K562 (cell line): Measurements from ENCODE around the gene TSSK6. TPM values are rescaled to one million over a fixed set of nuclear protein-coding genes. Genes with fewer than 3 reads are reported as not detected.

ENCODE experiments used
- ATF1 ChIP-seq, 2 experiments: fragments of 450-650 bp in 1 of 2; IDR thresholded peaks; 2 replicates each; pipeline ENCODE4 v1.6.1; 2016; ENCODE audit warnings: missing compliant biosample characterization in 1 of 2, missing genetic modification characterization in 1 of 2
- ATF2 ChIP-seq: sonication (generic); formaldehyde crosslinking; IDR thresholded peaks from 2 replicates; pipeline ENCODE4 v1.8.1; 2022; ENCODE audit warnings: missing genetic modification reagents
- CBX1 ChIP-seq: sonication (generic); IDR thresholded peaks from 2 replicates; pipeline ENCODE4 v1.6.1; 2016; ENCODE audit warnings: antibody characterized with exemption, low read depth, mild to moderate bottlenecking
- CTBP1 ChIP-seq: fragments of 450-650 bp; IDR thresholded peaks from 2 replicates; pipeline ENCODE4 v1.6.1; 2016; ENCODE audit warnings: borderline replicate concordance
- CUX1 ChIP-seq: fragments of 200-800 bp; sonication (Bioruptor generic); IDR thresholded peaks from 2 replicates; pipeline ENCODE4 v1.6.1; 2016; ENCODE audit warnings: missing genetic modification characterization, missing compliant biosample characterization
- ELF1 ChIP-seq: fragments of 200-800 bp; sonication (Bioruptor generic); IDR thresholded peaks from 2 replicates; pipeline ENCODE4 v1.6.1; 2016; ENCODE audit warnings: missing genetic modification characterization, missing compliant biosample characterization
- EZH2 ChIP-seq: IDR thresholded peaks from 2 replicates; pipeline ENCODE4 v1.6.1; 2012; ENCODE audit warnings: low read depth, mild to moderate bottlenecking, inconsistent platforms, low read length, borderline replicate concordance
- FOXJ2 ChIP-seq: fragments of 200-800 bp; sonication (Bioruptor generic); IDR thresholded peaks from 2 replicates; pipeline ENCODE4 v1.6.1; 2016; ENCODE audit warnings: missing genetic modification characterization, missing compliant biosample characterization
- LEF1 ChIP-seq: fragments of 450-650 bp; IDR thresholded peaks from 2 replicates; pipeline ENCODE4 v1.6.1; 2016; ENCODE audit warnings: mild to moderate bottlenecking
- MITF ChIP-seq: IDR thresholded peaks from 2 replicates; pipeline ENCODE4 v1.6.1; 2014; ENCODE audit warnings: antibody characterized with exemption
- MXI1 ChIP-seq: IDR thresholded peaks from 2 replicates; pipeline ENCODE4 v1.6.1; 2011; ENCODE audit warnings: low read depth, mild to moderate bottlenecking, improper control_type of control experiment, low read length
- NFE2L1 ChIP-seq: fragments of 450-650 bp; IDR thresholded peaks from 2 replicates; pipeline ENCODE4 v1.6.1; 2016; ENCODE audit warnings: missing genetic modification characterization, low read depth, mild to moderate bottlenecking, missing compliant biosample characterization, moderate library complexity, borderline replicate concordance
- PHB ChIP-seq: fragments of 250-450 bp; sonication (Bioruptor Pico); IDR thresholded peaks from 2 replicates; pipeline ENCODE4 v1.5.0; 2021
- POLR2H ChIP-seq: IDR thresholded peaks from 2 replicates; pipeline ENCODE4 v1.6.1; 2016; ENCODE audit warnings: missing genetic modification characterization, low read depth, mild to moderate bottlenecking, control low read depth, missing compliant biosample characterization, moderate library complexity
- RBFOX2 ChIP-seq: fragments of 200-400 bp; formaldehyde crosslinking; IDR thresholded peaks from 2 replicates; pipeline ENCODE4 v1.6.1; 2017; ENCODE audit warnings: low read depth, mild to moderate bottlenecking, low read length, moderate library complexity
- RBM17 ChIP-seq: fragments of 200-400 bp; formaldehyde crosslinking; IDR thresholded peaks from 2 replicates; pipeline ENCODE4 v1.6.1; 2017; ENCODE audit warnings: low read depth, mild to moderate bottlenecking, low read length, borderline replicate concordance
- SMAD4 ChIP-seq: fragments of 250-450 bp; sonication (Bioruptor Pico); conservative IDR thresholded peaks from 2 replicates; pipeline ENCODE4 v1.8.0; 2021; ENCODE audit warnings: inconsistent platforms, mild to moderate bottlenecking, moderate library complexity
- SOX6 ChIP-seq: fragments of 450-650 bp; IDR thresholded peaks from 2 replicates; pipeline ENCODE4 v1.6.1; 2014; ENCODE audit warnings: mild to moderate bottlenecking
- SP2 ChIP-seq: IDR thresholded peaks from 2 replicates; pipeline ENCODE4 v1.6.1; 2011; ENCODE audit warnings: mild to moderate bottlenecking, low read depth, low read length, moderate library complexity; ENCODE audit not compliant: poor library complexity, severe bottlenecking; ENCODE audit errors: extremely low read depth
- ZBTB17 ChIP-seq: fragments of 450-650 bp; formaldehyde crosslinking; IDR thresholded peaks from 2 replicates; pipeline ENCODE4 v1.4.0; 2020; ENCODE audit warnings: mild to moderate bottlenecking
- ZFP1 ChIP-seq: fragments of 450-650 bp; formaldehyde crosslinking; IDR thresholded peaks from 2 replicates; pipeline ENCODE4 v1.4.0; 2020; ENCODE audit warnings: mild to moderate bottlenecking, mixed read lengths
- polyA plus RNA-seq, 8 experiments: library from polyadenylated mRNA; depleted of rRNA in 4 of 8; stranded (reverse) in 5 of 8; unstranded in 3 of 8; fragments of >200 nt; fragmentation: Nextera tagmentation in 2 of 8; fragmentation: Illumina TruSeq in 1 of 8; extraction: Ambion mirVana in 2 of 8; extraction: Trizol in 1 of 8; gene quantifications; 2 replicates each; pipeline versions ENCODE4 v1.2.1 to v1.2.3, GENCODE V29; 2011 to 2014; ENCODE audit warnings: inconsistent platforms in 1 of 8, missing spikeins in 1 of 8
- total RNA-seq, 7 experiments: library from RNA; depleted of rRNA in 6 of 7; stranded (reverse); fragments of >200 nt in 6 of 7; fragmentation: Illumina TruSeq in 2 of 7; extraction: Trizol in 2 of 7; gene quantifications; 2 replicates each; pipeline versions ENCODE4 v1.2.1 to v1.2.3, GENCODE V29; 2011 to 2021; ENCODE audit warnings: low replicate concordance in 1 of 7

Gene TSSK6
- total and polyA plus RNA-seq, 9 of the 15 experiments (the other 6 are each of a cell fraction or from before 2014, with no cell fraction given): 0.21 to 2.6 (median 1.5) TPM; not detected in 3

- TF ChIP-seq SMAD4 (CRISPR knock-in tag) (peak; percentile 30), FOXJ2 (tag) (peak; percentile 71), ZFP1 (no peak), CTBP1 (peak; percentile 63; the same call in 1 of the 2 replicates), NFE2L1 (tag) (no peak), CUX1 (CRISPR knock-in tag) (peak; percentile 98), RBFOX2 (peak; percentile 74), ZBTB17 (no peak), ELF1 (tag) (peak; percentile 81), SP2 (no peak), RBM17 (no peak), CBX1 (no peak), ATF2 (CRISPR knock-in tag) (peak; percentile 83; the same call in 1 of the 2 replicates), LEF1 (peak; percentile 82), MITF (peak; percentile 73), SOX6 (0 out of 2 replicates have a peak, but pooled peaks have one; percentile 15), EZH2 (no peak), PHB (CRISPR knock-in tag) (no peak), MXI1 (peak; percentile 12; the same call in 1 of the 2 replicates), POLR2H (tag) (no peak; the same call in 1 of the 2 replicates), ATF1 (CRISPR knock-in tag; IDR thresholded peaks at IDR 0.05) (no peak), ATF1 (tag; IDR thresholded peaks at IDR 0.05) (peak; percentile 74)
These were observed 26.3 kb downstream of the TSSK6 start (continued) for GRCh38 chr19:19488875-19489690.
